Osteoblast (primary cell): Measurements from ENCODE around the gene COL2A1. TPM values are rescaled to one million over a fixed set of nuclear protein-coding genes. Genes with fewer than 3 reads are reported as not detected.

Experiments used
- DNase-seq: peaks from one replicate; pipeline ENCODE4 v3.0.0; 2011; ENCODE audit warnings: low spot score, mixed read lengths; ENCODE audit not compliant: insufficient read length; ENCODE audit errors: missing footprints
- H2AFZ ChIP-seq: 2 replicates; pipeline ENCODE4 v1.6.0; 2011; ENCODE audit warnings: mild to moderate bottlenecking, low read length
- H3K27ac ChIP-seq: 2 replicates; pipeline ENCODE4 v1.5.1; 2011; ENCODE audit warnings: mild to moderate bottlenecking, low read depth, low read length, moderate library complexity
- H3K27me3 ChIP-seq: 2 replicates; pipeline ENCODE4 v1.6.0; 2012; ENCODE audit warnings: mild to moderate bottlenecking, control low read depth, inconsistent platforms, low read length, moderate library complexity; ENCODE audit not compliant: insufficient read depth
- H3K36me3 ChIP-seq: 2 replicates; pipeline ENCODE4 v1.5.1; 2011; ENCODE audit warnings: mild to moderate bottlenecking, low read length, control low read depth, moderate library complexity; ENCODE audit not compliant: insufficient read depth
- H3K4me1 ChIP-seq: 2 replicates; pipeline ENCODE4 v1.5.1; 2011; ENCODE audit warnings: mild to moderate bottlenecking, low read length, control low read depth, moderate library complexity; ENCODE audit not compliant: insufficient read depth
- H3K4me2 ChIP-seq: 2 replicates; pipeline ENCODE4 v1.6.0; 2011; ENCODE audit warnings: mild to moderate bottlenecking, low read length; ENCODE audit not compliant: insufficient read depth
- H3K4me3 ChIP-seq: fragments of 200-600 bp; sonication (generic); 3 replicates; pipeline ENCODE4 v1.5.1; 2012; ENCODE audit warnings: mild to moderate bottlenecking, low read length, inconsistent platforms; ENCODE audit not compliant: insufficient read depth
- H3K79me2 ChIP-seq: 2 replicates; pipeline ENCODE4 v1.6.0; 2012; ENCODE audit warnings: mild to moderate bottlenecking, low read length, control low read depth, inconsistent platforms; ENCODE audit not compliant: insufficient read depth
- H3K9me3 ChIP-seq: 2 replicates; pipeline ENCODE4 v1.5.1; 2011; ENCODE audit warnings: low read depth, low read length, control low read depth
- H4K20me1 ChIP-seq: 2 replicates; pipeline ENCODE4 v1.6.0; 2012; ENCODE audit warnings: mild to moderate bottlenecking, low read length, control low read depth; ENCODE audit not compliant: insufficient read depth
- CTCF ChIP-seq: IDR thresholded peaks from 2 replicates; pipeline ENCODE4 v1.5.1; 2011; ENCODE audit warnings: mild to moderate bottlenecking, low read depth, low read length, moderate library complexity; ENCODE audit errors: extremely low read depth
- total RNA-seq: library from RNA; depleted of rRNA; stranded (reverse); fragments of >200 nt; gene quantifications from 2 replicates; pipeline ENCODE4 v1.2.3, GENCODE V29; 2012

COL2A1 gene
- total RNA-seq, 1 donor = under 0.01 TPM

- no peaks in the 10 kb centered on the region for H4K20me1 ChIP-seq
- H3K4me2 ChIP-seq = no peak overlapping the region
- TF ChIP-seq CTCF = no peak
- no peak overlapping the region for H3K4me3 ChIP-seq
- no peaks in the 10 kb centered on the region for H3K36me3 ChIP-seq
- no peak for DNase-seq
- no peaks in the 10 kb centered on the region for H3K79me2 ChIP-seq
- H2AFZ ChIP-seq = no peak overlapping the region
- peaks cover 77% of the 10 kb centered on the region for H3K27me3 ChIP-seq
- no peaks in the 10 kb centered on the region for H3K9me3 ChIP-seq
- no peaks in the 10 kb centered on the region for H3K4me1 ChIP-seq
- no peak overlapping the region for H3K27ac ChIP-seq
These were observed 6.2 kb upstream of the COL2A1 start for GRCh38 chr12:48010366-48010970.

- H4K20me1 ChIP-seq = no peaks in the 10 kb centered on the region
- no peak for TF ChIP-seq CTCF
- DNase-seq = no peak
These were observed 5.2 kb upstream of the COL2A1 start for GRCh38 chr12:48009471-48009870.

GRCh38 chr12:48008950-48009349, 4.7 kb upstream of the COL2A1 start:
- Histone ChIP-seq H3K36me3 (no peaks in the 10 kb centered on the region), H3K4me3 (no peak overlapping the region), H3K4me2 (no peak overlapping the region), H3K9me3 (no peaks in the 10 kb centered on the region), H4K20me1 (no peaks in the 10 kb centered on the region), H3K79me2 (no peaks in the 10 kb centered on the region), H3K4me1 (no peaks in the 10 kb centered on the region), H3K27ac (no peak overlapping the region), H3K27me3 (peaks cover 77% of the 10 kb centered on the region), H2AFZ (no peak overlapping the region)
- no peak for TF ChIP-seq CTCF
- no peak for DNase-seq

More at GRCh38 chr12:48009471-48009870, 5.2 kb upstream of the COL2A1 start:
- no peak overlapping the region for H3K4me3 ChIP-seq
- H3K4me1 ChIP-seq = no peaks in the 10 kb centered on the region
- peaks cover 77% of the 10 kb centered on the region for H3K27me3 ChIP-seq
- no peaks in the 10 kb centered on the region for H3K9me3 ChIP-seq
- no peak overlapping the region for H3K27ac ChIP-seq
- no peak overlapping the region for H2AFZ ChIP-seq
- H3K4me2 ChIP-seq = no peak overlapping the region
- H3K79me2 ChIP-seq = no peaks in the 10 kb centered on the region
- no peaks in the 10 kb centered on the region for H3K36me3 ChIP-seq

- Histone ChIP-seq H2AFZ (no peak overlapping the region), H3K27me3 (peaks cover 77% of the 10 kb centered on the region), H3K9me3 (no peaks in the 10 kb centered on the region), H3K79me2 (no peaks in the 10 kb centered on the region), H3K4me1 (no peaks in the 10 kb centered on the region), H3K4me3 (no peak overlapping the region), H3K36me3 (no peaks in the 10 kb centered on the region), H3K27ac (no peak overlapping the region), H3K4me2 (no peak overlapping the region), H4K20me1 (no peaks in the 10 kb centered on the region)
- TF ChIP-seq CTCF = no peak
- no peak for DNase-seq
These were observed 4.1 kb upstream of the COL2A1 start for GRCh38 chr12:48008349-48008748.
